ENCODE data around the gene LRRC4B. TPM values are rescaled to one million over a fixed set of nuclear protein-coding genes. Genes with fewer than 3 reads are reported as not detected.

Gene LRRC4B, protein sequence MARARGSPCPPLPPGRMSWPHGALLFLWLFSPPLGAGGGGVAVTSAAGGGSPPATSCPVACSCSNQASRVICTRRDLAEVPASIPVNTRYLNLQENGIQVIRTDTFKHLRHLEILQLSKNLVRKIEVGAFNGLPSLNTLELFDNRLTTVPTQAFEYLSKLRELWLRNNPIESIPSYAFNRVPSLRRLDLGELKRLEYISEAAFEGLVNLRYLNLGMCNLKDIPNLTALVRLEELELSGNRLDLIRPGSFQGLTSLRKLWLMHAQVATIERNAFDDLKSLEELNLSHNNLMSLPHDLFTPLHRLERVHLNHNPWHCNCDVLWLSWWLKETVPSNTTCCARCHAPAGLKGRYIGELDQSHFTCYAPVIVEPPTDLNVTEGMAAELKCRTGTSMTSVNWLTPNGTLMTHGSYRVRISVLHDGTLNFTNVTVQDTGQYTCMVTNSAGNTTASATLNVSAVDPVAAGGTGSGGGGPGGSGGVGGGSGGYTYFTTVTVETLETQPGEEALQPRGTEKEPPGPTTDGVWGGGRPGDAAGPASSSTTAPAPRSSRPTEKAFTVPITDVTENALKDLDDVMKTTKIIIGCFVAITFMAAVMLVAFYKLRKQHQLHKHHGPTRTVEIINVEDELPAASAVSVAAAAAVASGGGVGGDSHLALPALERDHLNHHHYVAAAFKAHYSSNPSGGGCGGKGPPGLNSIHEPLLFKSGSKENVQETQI
- total RNA-seq (ENCODE audit: low replicate concordance) = 0.30 and 0.35 TPM in 2 replicates

DNA sequence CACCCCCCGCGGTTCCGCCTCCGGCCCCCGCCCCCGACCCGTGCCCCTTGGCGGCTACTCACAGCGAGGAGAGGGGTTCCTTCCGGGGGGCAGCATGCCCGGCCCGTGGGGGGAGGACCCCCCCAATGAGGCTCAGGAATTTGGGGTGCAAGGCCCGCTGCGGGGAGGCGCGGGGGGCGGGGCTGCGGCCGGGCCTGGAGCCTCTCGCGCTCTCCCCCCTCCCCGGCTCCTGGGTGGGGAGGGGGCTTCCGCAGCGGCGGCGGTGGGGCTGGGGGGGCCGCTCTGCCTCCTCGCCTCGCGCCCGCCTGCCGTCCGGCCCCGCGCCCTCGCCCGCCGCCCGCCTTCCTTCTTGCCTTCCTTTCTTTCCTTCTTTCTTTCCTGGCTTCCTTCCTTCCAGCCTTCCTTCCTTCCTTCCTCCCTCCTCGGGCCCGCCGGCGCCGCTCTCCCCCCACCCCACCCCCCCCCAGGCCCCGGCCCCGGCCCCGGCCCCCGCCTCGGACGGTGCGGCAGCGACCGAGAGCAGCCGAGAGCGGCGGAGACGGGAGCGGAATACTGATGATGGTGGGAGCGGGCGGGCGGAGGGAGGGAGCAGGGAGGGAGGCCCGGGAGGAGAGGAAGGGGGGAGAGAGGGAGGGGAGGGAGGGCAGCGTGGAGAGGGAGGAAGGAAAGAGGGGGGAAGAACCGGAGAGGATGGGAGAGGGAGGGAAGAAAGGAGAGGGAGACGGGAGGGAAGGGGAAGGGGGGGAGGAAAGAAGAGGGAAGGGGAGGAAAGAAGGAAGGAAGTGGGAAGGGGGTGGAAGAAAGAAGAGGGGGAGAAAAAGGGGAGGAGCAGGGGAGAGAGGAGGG is at the start of gene LRRC4B:
Gene LRRC4B (minus strand): TSS at position 554 of the 846 bp plus-strand sequence. CDS start 19,597 bp downstream, outside the sequence.

DNA sequence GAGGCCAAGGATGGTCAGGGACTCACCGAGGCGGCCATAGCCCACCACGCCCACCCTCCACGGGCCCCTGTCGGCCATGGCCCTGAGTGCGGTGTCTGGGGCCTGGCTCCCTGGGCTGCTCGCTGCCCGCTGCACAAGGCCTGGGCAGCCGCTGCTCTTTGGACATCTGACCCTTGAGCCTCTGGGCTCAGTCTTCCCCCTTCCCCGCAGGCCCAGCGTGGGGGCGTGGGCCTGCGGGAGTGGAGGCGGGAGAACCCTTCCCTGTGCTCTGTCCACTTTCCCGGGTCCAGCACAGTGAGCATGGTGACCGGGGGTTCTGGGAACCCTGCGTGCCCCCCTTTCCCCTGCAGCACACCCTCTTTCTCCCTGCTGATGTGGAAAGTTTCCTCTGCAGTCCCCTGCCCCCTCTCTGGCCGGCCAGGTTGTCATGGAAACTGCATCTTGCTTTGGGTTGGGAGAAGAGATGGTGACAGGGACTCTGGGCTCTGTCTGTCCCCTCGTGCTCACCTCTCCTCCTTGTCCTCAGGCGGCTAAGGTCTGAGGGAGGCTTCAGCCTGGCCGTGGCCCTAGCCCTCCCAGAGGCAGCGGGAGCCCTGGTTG is 54.4 kb downstream of the LRRC4B start, which contains the start of gene ASPDH:
Gene ASPDH (minus strand): TSS at position 168 of the 600 bp plus-strand sequence. CDS start 90 bp downstream, at position 78.

DNA sequence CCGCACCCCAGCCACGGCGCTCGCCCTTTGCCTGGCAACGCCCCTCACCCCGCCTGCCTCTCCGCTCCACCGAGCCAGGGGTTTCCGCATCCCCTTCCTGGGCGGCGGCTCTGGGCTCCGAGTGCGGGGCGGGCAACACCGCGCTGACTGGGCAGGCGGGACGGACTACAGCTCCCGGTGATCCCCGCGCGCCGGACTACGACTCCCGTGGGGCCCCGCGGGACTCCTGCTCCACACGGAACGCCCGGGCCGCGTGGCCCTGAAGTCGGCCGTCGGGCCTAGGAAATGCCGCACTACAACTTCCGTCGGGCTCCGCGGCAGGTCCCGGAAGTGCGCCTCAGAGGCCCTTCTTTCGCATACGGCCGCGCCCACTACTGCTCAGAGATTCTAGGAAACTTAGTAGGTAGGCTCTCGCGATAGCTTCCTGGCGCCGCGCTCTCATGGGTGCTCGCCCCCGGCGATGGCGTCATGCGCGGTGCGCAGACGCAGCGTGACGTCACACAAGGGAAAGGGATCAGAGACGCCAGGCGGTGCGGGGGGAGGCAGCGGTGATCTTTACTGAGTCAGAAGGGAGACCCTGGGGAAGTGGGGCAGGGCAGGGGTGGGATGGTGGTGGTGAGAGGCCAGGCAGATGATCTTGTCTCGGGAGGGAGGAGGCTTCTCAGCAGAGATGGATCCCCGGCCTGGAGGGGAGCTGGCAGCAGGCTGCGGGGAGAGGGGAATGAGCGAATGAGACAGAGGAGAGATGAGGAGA is 57.0 kb downstream of the LRRC4B start, which contains the start of gene JOSD2:
Gene JOSD2 (minus strand): TSS at position 123 of the 754 bp plus-strand sequence. CDS start 760 bp downstream, outside the sequence.

DNA sequence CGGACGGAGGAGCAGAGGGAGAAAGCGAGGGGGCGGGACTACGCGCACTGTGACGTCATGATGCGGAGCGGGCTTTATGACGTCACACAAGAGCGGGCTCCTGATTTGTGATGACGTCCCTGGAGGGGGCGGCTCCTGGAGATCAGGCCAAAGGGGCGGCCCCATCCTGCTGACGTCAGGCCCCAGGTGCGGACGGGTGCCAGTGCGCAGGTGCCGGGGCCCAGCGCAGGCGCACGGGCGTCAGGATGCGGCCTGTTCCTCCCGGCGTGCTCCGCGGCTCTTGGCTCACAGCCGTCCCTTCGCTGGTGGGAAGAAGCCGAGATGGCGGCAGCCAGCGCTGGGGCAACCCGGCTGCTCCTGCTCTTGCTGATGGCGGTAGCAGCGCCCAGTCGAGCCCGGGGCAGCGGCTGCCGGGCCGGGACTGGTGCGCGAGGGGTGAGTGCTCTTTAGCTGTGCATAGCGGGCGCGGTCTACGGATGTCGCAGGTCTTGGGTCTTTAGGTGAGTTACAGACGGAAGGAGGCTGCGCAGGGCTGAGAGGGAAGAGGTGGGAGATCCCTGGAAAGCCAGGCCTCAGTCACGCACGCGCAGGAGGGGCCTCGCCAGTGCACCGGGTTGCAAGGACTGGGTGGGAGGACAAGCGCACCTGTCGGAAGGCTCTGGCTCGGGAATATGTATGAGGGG is 91.9 kb downstream of the LRRC4B start, which contains the start of the genes EMC10 and GARIN5A:
Gene EMC10 (plus strand): TSS at position 284 of the 683 bp plus-strand sequence. CDS start 38 bp downstream, at position 322.
Gene GARIN5A (minus strand): TSS at position 625 of the 683 bp plus-strand sequence. CDS start 460 bp downstream, at position 165.

Other genes starting within 250 kb of the LRRC4B start
- not detected in 2 replicates for gene KCNC3, start 239.1 kb downstream of the LRRC4B start, total RNA-seq (ENCODE audit: low replicate concordance)
- gene NAPSA, start 202.8 kb downstream of the LRRC4B start, total RNA-seq (ENCODE audit: low replicate concordance) = 0.08 TPM in 1 of 2 replicates, not detected in the other
- gene NR1H2, start 192.0 kb downstream of the LRRC4B start, total RNA-seq (ENCODE audit: low replicate concordance) = 62.1 and 74.8 TPM in 2 replicates
- 19.1 and 34.3 TPM in 2 replicates for gene POLD1, start 184.1 kb downstream of the LRRC4B start, total RNA-seq (ENCODE audit: low replicate concordance)
- not detected in 2 replicates for gene SPIB, start 149.5 kb downstream of the LRRC4B start, total RNA-seq (ENCODE audit: low replicate concordance)
- not detected in 2 replicates for gene MYBPC2, start 135.5 kb downstream of the LRRC4B start, total RNA-seq (ENCODE audit: low replicate concordance)
- gene EMC10, start 91.9 kb downstream of the LRRC4B start, total RNA-seq (ENCODE audit: low replicate concordance) = 19.3 and 52.2 TPM in 2 replicates
- 0.53 TPM in 1 of 2 replicates, not detected in the other for gene GARIN5A, start 91.6 kb downstream of the LRRC4B start, total RNA-seq (ENCODE audit: low replicate concordance)
- 25.5 and 52.0 TPM in 2 replicates for gene JOSD2, start 57.2 kb downstream of the LRRC4B start, total RNA-seq (ENCODE audit: low replicate concordance)
- not detected in 2 replicates for gene ASPDH, start 54.5 kb downstream of the LRRC4B start, total RNA-seq (ENCODE audit: low replicate concordance)
- 0.35 TPM in 1 of 2 replicates, not detected in the other for gene SYT3, start 71.4 kb upstream of the LRRC4B start, total RNA-seq (ENCODE audit: low replicate concordance)
- not detected in 2 replicates for gene C19orf81, start 81.0 kb upstream of the LRRC4B start, total RNA-seq (ENCODE audit: low replicate concordance)
- gene SHANK1, start 151.4 kb upstream of the LRRC4B start, total RNA-seq (ENCODE audit: low replicate concordance) = 0.68 and 1.3 TPM in 2 replicates
- gene CLEC11A, start 154.9 kb upstream of the LRRC4B start, total RNA-seq (ENCODE audit: low replicate concordance) = 17.4 and 28.9 TPM in 2 replicates
- gene GPR32, start 202.0 kb upstream of the LRRC4B start, total RNA-seq (ENCODE audit: low replicate concordance) = not detected in 2 replicates
- gene ACP4, start 222.0 kb upstream of the LRRC4B start, total RNA-seq (ENCODE audit: low replicate concordance) = not detected in 2 replicates